Endothelial cell of umbilical vein (primary cell): Measurements from ENCODE around the gene XXYLT1. TPM values are rescaled to one million over a fixed set of nuclear protein-coding genes. Genes with fewer than 3 reads are reported as not detected.
"Not testable (repeated sequence)": the region's sequence is repeated elsewhere in the genome, so short reads cannot be mapped to it uniquely, and the experiment has no call there.

Experiments used
- BruUV-seq: library from RNA; stranded (reverse); fragments of 400-500 nt; replicated peaks from 2 replicates; lab custom pipeline; 2021; lab: Mats Ljungman, UMichigan
- CTCF ChIA-PET: fragments of 300-600, 350-600 bp; sonication (Branson Sonifier 250); formaldehyde crosslinking; loops from one replicate; lab custom pipeline; 2021; ENCODE audit warnings: antibody characterized with exemption, inconsistent platforms; lab: Charles Lee
- POLR2A ChIA-PET: fragments of 300-600, 350-600 bp; sonication (Branson Sonifier 250); formaldehyde crosslinking; loops from one replicate; lab custom pipeline; 2021; ENCODE audit warnings: antibody characterized with exemption, inconsistent platforms; lab: Charles Lee
- DNase-seq: peaks from one replicate; pipeline ENCODE4 v3.0.0-alpha.2; 2011; ENCODE audit warnings: low read depth, low spot score
- FAIRE-seq: peaks from 2 replicates; lab custom pipeline; 2011; peaks lifted over from hg19 to GRCh38; lab: Jason Lieb, UNC
- H2AFZ ChIP-seq: 2 replicates; pipeline ENCODE4 v1.6.0; 2012; ENCODE audit warnings: low read depth, low read length, control low read depth, inconsistent platforms
- H3K27ac ChIP-seq: 2 replicates; pipeline ENCODE4 v1.5.1; 2011; ENCODE audit warnings: low read depth, mild to moderate bottlenecking, control low read depth, low read length, moderate library complexity; ENCODE audit not compliant: insufficient read depth
- H3K27me3 ChIP-seq, 2 experiments: 2 replicates each; pipeline versions ENCODE4 v1.6.0 to v1.6.1; 2011; ENCODE audit warnings: low read length in 2 of 2, mixed read lengths in 1 of 2; ENCODE audit not compliant: control insufficient read depth in 2 of 2, insufficient read depth in 2 of 2
- H3K36me3 ChIP-seq, 2 experiments: 2 replicates in 1 of 2; 3 replicates in 1 of 2; pipeline ENCODE4 v1.5.1; 2011; ENCODE audit warnings: low read length in 2 of 2, mild to moderate bottlenecking in 1 of 2, moderate library complexity in 1 of 2; ENCODE audit not compliant: control insufficient read depth in 2 of 2, insufficient read depth in 2 of 2; ENCODE audit errors: extremely low read depth in 1 of 2
- H3K4me1 ChIP-seq: 3 replicates; pipeline ENCODE4 v1.5.1; 2011; ENCODE audit warnings: mild to moderate bottlenecking, low read length; ENCODE audit not compliant: control insufficient read depth, insufficient read depth; ENCODE audit errors: extremely low read depth
- H3K4me2 ChIP-seq: 2 replicates; pipeline ENCODE4 v1.6.1; 2011; ENCODE audit warnings: low read length, control low read depth, mixed read lengths; ENCODE audit not compliant: insufficient read depth
- H3K4me3 ChIP-seq, 3 experiments: fragments of 200-600 bp in 1 of 3; sonication (generic), shearing (Covaris generic) in 1 of 3; replicated peaks in 1 of 3; 2 replicates each; pipeline ENCODE4 v1.5.1; 2011 to 2016; ENCODE audit warnings: control low read depth in 3 of 3, low read length in 3 of 3, mild to moderate bottlenecking in 2 of 3, inconsistent platforms in 1 of 3, low read depth in 1 of 3, moderate library complexity in 1 of 3; ENCODE audit not compliant: insufficient read depth in 1 of 3
- H3K79me2 ChIP-seq: 2 replicates; pipeline ENCODE4 v1.6.0; 2012; ENCODE audit warnings: low read length, inconsistent platforms; ENCODE audit not compliant: control insufficient read depth, insufficient read depth
- H3K9ac ChIP-seq: replicated peaks from 2 replicates; pipeline ENCODE3; 2011; ENCODE audit warnings: low read length, control low read depth; ENCODE audit not compliant: insufficient read depth; ENCODE audit errors: extremely low read depth
- H3K9me1 ChIP-seq: replicated peaks from 3 replicates; pipeline ENCODE4 v1.6.0; 2011; ENCODE audit warnings: mild to moderate bottlenecking, low read length; ENCODE audit not compliant: control insufficient read depth, insufficient read depth; ENCODE audit errors: extremely low read depth
- H3K9me3 ChIP-seq: replicated peaks from 2 replicates; pipeline ENCODE4 v1.5.1; 2012; ENCODE audit warnings: low read length, inconsistent platforms; ENCODE audit not compliant: control insufficient read depth, insufficient read depth
- H4K20me1 ChIP-seq: replicated peaks from 2 replicates; pipeline ENCODE3; 2011; ENCODE audit warnings: mild to moderate bottlenecking, low read length; ENCODE audit not compliant: control insufficient read depth, insufficient read depth; ENCODE audit errors: extremely low read depth
- EZH2 ChIP-seq: IDR thresholded peaks from 2 replicates; pipeline ENCODE4 v1.6.1; 2012; ENCODE audit warnings: borderline replicate concordance, low read depth, mild to moderate bottlenecking, moderate library complexity, low read length, inconsistent platforms; ENCODE audit not compliant: severe bottlenecking
- FOS ChIP-seq: IDR thresholded peaks from 2 replicates; pipeline ENCODE4 v1.6.1; 2011; ENCODE audit warnings: mild to moderate bottlenecking, low read length, moderate library complexity, borderline replicate concordance; ENCODE audit not compliant: insufficient read depth
- GATA2 ChIP-seq: IDR thresholded peaks from 2 replicates; pipeline ENCODE4 v1.7.0; 2011; ENCODE audit warnings: low read depth, mild to moderate bottlenecking, moderate library complexity, mixed read lengths, low read length; ENCODE audit not compliant: insufficient read length, insufficient read depth
- JUN ChIP-seq: IDR thresholded peaks from 2 replicates; pipeline ENCODE4 v1.6.1; 2011; ENCODE audit warnings: borderline replicate concordance, low read depth; ENCODE audit not compliant: insufficient read length, insufficient read depth
- MYC ChIP-seq: IDR thresholded peaks from one replicate; pipeline ENCODE4 v1.6.1; 2011; ENCODE audit warnings: mild to moderate bottlenecking, low read depth, low read length
- POLR2A ChIP-seq: IDR thresholded peaks from 2 replicates; pipeline ENCODE4 v1.6.1; 2012; ENCODE audit warnings: low read depth, mild to moderate bottlenecking, control low read depth, low read length
- POLR2AphosphoS5 ChIP-seq: IDR thresholded peaks from 2 replicates; pipeline ENCODE4 v1.6.1; 2012; ENCODE audit warnings: low read depth, mild to moderate bottlenecking, control low read depth, low read length, moderate library complexity; ENCODE audit not compliant: insufficient read depth
- dilution Hi-C: fragments of 300-500 bp; cut with MboI; formaldehyde crosslinking; loops from one replicate; pipeline ENCODE4 v1.15.0; 2019; ENCODE audit warnings: low sequenced_read_pairs; ENCODE audit not compliant: extremely low pct_ligation_motif_present
- intact Hi-C: fragments of 100-400 bp; cut with micrococcal nuclease; formaldehyde crosslinking; loops from one replicate; pipeline ENCODE4 v1.10.0; 2022
- polyA plus RNA-seq, 4 experiments: library from polyadenylated mRNA; depleted of rRNA in 3 of 4; stranded (reverse) in 3 of 4; unstranded in 1 of 4; fragments of >200 nt; gene quantifications; 2 replicates each; pipeline versions ENCODE4 v1.2.1 to v1.2.3, GENCODE V29; 2011 to 2012; ENCODE audit warnings: missing spikeins in 1 of 4
- total RNA-seq: library from RNA; stranded (reverse); gene quantifications from 2 replicates; pipeline ENCODE4 v1.2.3, GENCODE V29; 2021
- TF ChIP-seq, protein P1 (sequence below): IDR thresholded peaks from 2 replicates; pipeline ENCODE4 v1.6.1; 2011; ENCODE audit not compliant: insufficient read depth, insufficient read length
- TF ChIP-seq, protein P2 (sequence below), 2 donors: IDR thresholded peaks; 1 replicate in 1 of 2; 2 replicates in 1 of 2; pipeline ENCODE4 v1.5.1; 2011; ENCODE audit warnings: low read length in 2 of 2, mild to moderate bottlenecking in 2 of 2, moderate library complexity in 2 of 2, control low read depth in 1 of 2, inconsistent platforms in 1 of 2, low read depth in 1 of 2; ENCODE audit not compliant: insufficient read depth in 1 of 2; ENCODE audit errors: extremely low read depth in 1 of 2

Gene XXYLT1
- total and polyA plus RNA-seq, 2 donors (not counting 3 experiments of a cell fraction or from before 2014, with no cell fraction given) = 54.4 to 78.1 TPM

DNA sequence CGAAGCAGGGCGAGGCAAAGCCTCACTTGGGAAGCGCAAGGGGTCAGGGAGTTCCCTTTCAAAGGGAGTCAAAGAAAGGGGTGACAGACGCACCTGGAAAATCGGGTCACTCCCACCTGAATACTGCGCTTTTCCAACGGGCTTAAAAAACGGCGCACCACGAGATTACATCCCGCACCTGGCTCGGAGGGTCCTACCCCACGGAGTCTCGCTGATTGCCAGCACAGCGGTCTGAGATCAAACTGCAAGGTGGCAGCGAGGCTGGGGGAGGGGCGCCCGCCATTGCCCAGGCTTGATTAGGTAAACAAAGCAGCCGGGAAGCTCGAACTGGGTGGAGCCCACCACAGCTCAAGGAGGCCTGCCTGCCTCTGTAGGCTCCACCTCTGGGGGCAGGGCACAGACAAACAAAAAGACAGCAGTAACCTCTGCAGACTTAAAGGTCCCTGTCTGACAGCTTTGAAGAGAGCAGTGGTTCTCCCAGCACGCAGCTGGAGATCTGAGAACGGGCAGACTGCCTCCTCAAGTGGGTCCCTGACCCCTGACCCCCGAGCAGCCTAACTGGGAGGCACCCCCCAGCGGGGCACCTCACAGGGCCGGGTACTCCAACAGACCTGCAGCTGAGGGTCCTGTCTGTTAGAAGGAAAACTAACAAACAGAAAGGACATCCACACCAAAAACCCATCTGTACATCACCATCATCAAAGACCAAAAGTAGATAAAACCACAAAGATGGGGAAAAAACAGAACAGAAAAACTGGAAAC, 182.9 kb downstream of the XXYLT1 start:
- H3K4me2 ChIP-seq, BruUV-seq, H3K27ac ChIP-seq, dilution Hi-C loops, DNase-seq, H3K27me3 ChIP-seq, POLR2A ChIA-PET, H3K79me2 ChIP-seq, intact Hi-C loops, H3K9ac ChIP-seq, H3K4me1 ChIP-seq, H3K4me3 ChIP-seq, H3K36me3 ChIP-seq, FAIRE-seq, H3K9me1 ChIP-seq, CTCF ChIA-PET, H4K20me1 ChIP-seq, H3K9me3 ChIP-seq, H2AFZ ChIP-seq: not testable (repeated sequence)

DNA sequence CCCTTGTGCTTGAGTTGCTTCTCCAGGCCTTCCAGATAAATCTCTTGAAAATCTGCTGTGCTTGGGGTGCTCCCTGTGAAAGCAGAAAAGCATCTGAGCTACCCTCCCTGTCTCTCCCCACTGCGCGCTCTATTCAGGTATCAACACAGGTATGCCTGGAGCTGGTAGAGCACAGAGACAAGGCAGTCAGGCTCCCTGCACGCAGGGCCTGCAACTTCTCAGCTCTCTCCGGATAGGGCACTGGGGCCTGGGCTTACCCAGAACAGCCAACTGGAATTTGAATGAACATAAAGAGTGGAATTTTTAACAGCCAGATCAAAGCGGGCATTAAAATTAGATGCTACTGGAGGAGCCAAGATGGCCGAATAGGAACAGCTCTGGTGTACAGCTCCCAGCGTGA, 183.6 kb downstream of the XXYLT1 start:
- no TSS peak for BruUV-seq
- Histone ChIP-seq H3K4me1 (peaks cover 2% of the 10 kb centered on the region), H3K9ac (no peak overlapping the region), H3K27ac (no peak overlapping the region), H3K79me2 (no peaks in the 10 kb centered on the region), H3K36me3 (no peaks in the 10 kb centered on the region), H3K9me1 (no peaks in the 10 kb centered on the region), H4K20me1 (no peaks in the 10 kb centered on the region), H3K9me3 (no peaks in the 10 kb centered on the region), H3K4me3 (no peak overlapping the region), H2AFZ (no peak overlapping the region), H3K4me2 (no peak overlapping the region), H3K27me3 (no peaks in the 10 kb centered on the region)
- dilution Hi-C loops = no loop called here
- TF ChIP-seq POLR2A (no peak), MYC (no peak), FOS (no peak), JUN (no peak), GATA2 (no peak), POLR2AphosphoS5 (no peak), EZH2 (no peak)
- TF ChIP-seq, protein P1, sequence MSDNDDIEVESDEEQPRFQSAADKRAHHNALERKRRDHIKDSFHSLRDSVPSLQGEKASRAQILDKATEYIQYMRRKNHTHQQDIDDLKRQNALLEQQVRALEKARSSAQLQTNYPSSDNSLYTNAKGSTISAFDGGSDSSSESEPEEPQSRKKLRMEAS = no peak
- TF ChIP-seq, protein P2, sequence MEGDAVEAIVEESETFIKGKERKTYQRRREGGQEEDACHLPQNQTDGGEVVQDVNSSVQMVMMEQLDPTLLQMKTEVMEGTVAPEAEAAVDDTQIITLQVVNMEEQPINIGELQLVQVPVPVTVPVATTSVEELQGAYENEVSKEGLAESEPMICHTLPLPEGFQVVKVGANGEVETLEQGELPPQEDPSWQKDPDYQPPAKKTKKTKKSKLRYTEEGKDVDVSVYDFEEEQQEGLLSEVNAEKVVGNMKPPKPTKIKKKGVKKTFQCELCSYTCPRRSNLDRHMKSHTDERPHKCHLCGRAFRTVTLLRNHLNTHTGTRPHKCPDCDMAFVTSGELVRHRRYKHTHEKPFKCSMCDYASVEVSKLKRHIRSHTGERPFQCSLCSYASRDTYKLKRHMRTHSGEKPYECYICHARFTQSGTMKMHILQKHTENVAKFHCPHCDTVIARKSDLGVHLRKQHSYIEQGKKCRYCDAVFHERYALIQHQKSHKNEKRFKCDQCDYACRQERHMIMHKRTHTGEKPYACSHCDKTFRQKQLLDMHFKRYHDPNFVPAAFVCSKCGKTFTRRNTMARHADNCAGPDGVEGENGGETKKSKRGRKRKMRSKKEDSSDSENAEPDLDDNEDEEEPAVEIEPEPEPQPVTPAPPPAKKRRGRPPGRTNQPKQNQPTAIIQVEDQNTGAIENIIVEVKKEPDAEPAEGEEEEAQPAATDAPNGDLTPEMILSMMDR (IDR thresholded peaks at IDR 0.05; ENCODE audit: extremely low read depth in 1 of 2, insufficient read depth in 1 of 2, low read depth in 1 of 2, low read length in 2 of 2) = no peak
- intact Hi-C loops = no loop called here
- CTCF ChIA-PET = no interaction called here
- no peak for DNase-seq
- no peak for FAIRE-seq
- POLR2A ChIA-PET = no interaction called here
